GM10266 (cell line): ENCODE results near the gene AOC1.
A peak's percentile ranks its signal among the peaks of the same experiment; 100 is the strongest.

ENCODE experiments used
- DNase-seq: peaks from one replicate; pipeline ENCODE4 v3.0.0; 2012; ENCODE audit errors: extremely low spot score
- TF ChIP-seq, protein P1 (sequence below): IDR thresholded peaks from 2 replicates; pipeline ENCODE4 v1.5.1; 2012; ENCODE audit warnings: mild to moderate bottlenecking, low read depth; ENCODE audit not compliant: control insufficient read depth, insufficient read depth; ENCODE audit errors: missing control alignments

Gene AOC1

DNA sequence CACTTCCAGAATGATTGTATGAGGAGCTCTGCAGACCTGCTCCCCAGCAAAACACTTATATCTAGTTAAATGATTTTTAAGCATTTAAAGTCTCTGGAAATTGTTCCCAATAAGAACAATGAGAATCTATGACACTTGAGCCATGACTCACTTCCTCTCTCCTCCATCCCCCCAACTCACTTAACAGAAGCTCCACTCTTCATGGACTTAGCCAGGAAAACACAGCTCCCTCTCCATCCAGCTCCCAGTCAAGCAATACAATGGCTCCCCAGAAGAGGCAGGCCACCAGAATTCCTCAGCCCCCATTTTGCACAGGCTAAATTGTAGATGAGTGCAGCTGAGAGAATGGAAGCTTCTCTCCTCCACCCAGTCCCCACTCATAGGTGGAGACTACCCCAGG is 27.0 kb downstream of the AOC1 start:
- DNase-seq: peak; percentile 1
- TF ChIP-seq, protein P1, sequence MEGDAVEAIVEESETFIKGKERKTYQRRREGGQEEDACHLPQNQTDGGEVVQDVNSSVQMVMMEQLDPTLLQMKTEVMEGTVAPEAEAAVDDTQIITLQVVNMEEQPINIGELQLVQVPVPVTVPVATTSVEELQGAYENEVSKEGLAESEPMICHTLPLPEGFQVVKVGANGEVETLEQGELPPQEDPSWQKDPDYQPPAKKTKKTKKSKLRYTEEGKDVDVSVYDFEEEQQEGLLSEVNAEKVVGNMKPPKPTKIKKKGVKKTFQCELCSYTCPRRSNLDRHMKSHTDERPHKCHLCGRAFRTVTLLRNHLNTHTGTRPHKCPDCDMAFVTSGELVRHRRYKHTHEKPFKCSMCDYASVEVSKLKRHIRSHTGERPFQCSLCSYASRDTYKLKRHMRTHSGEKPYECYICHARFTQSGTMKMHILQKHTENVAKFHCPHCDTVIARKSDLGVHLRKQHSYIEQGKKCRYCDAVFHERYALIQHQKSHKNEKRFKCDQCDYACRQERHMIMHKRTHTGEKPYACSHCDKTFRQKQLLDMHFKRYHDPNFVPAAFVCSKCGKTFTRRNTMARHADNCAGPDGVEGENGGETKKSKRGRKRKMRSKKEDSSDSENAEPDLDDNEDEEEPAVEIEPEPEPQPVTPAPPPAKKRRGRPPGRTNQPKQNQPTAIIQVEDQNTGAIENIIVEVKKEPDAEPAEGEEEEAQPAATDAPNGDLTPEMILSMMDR: no peak

DNA sequence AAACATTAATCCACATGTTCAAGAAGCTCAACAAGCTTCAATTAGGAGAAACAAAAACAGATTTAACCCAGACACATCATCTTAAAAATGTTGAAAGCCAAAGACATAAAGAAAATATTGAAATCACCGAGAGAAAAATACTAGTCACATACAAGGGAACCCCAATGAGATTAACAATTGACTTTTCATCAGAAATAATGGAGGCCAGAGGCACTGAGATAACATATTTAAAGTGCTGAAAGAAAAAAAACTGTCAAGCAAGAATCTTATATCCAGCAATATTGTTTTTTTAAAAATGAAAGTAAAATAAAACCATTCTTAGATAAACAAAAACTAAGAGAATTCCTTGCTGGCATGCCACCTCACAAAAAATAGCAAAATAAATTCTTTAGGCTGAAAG is 28.9 kb downstream of the AOC1 start:
- no peak for DNase-seq
- TF ChIP-seq, protein P1: no peak

DNA sequence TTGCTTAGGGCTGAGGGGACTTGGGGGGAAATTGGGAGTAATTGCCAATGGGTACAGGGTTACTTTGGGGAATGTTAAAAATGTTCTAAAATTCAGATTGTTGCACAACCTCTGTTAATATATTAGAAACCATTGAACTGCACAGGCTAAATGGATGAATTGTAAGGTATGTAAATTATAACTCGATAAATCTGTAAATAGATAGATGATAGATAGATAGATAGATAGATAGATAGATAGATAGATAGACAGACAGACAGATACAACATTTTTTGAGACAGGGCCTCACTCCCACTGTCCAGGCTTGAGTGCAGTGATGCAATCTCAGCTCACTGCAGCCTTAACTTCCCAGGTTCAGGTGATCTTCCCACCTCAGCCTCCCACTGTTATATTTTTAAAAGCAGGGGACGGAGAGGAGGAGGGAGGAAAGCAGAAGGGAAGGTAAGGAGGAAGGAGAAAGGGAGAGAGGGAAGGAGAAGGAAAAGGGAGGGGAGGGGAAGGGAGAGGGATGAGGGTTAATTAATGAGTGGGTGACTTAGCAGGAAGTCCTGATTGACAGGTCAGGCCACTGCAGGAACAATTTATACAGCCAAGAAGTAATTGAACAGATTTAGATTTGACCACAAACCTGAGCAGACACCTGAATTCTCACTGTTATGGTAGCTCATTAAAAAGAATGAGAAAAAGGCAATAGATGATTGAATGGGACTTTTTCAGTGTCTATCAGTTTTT is 38.7 kb downstream of the AOC1 start:
- TF ChIP-seq, protein P1: no peak
- no peak for DNase-seq

DNA sequence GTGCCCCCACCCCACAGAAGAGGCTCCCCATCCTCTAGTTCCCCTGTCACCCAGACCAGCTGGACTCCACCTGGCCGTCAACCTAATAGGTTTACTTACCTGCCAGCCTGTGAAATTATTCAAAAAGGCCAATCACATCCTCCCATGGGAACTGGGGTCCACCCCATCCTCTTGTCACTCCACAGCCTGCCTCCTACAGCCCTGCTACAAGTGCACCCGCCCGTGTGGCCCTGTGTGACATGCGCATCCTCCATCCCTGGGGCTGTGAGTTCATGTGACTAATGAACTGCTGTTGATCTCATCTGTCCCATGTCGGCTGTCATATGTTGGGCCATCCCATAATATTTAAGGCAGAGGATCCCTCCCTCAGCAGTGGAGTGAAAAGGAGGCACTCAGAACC is 39.4 kb downstream of the AOC1 start:
- no peak for DNase-seq
- TF ChIP-seq, protein P1: no peak

DNA sequence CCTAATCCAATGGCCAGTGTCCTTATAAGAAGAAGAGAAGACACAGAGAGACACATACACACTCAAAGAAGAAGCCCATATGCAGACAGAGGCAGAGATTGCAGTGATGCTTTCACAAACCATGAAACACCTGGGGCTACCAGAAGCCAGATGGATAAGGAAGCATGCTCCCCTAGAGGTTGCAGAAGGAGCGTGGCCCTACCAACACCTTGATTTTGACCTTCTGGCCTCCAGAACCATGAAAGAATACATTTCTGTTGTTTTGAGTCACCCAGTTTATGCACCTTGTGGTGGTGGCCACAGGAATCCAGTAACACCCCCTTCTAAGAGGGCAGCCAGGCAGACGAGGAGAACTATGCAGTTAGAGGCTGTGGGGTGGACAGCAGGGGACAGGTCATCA is 43.5 kb downstream of the AOC1 start:
- TF ChIP-seq, protein P1: no peak
- DNase-seq: no peak

DNA sequence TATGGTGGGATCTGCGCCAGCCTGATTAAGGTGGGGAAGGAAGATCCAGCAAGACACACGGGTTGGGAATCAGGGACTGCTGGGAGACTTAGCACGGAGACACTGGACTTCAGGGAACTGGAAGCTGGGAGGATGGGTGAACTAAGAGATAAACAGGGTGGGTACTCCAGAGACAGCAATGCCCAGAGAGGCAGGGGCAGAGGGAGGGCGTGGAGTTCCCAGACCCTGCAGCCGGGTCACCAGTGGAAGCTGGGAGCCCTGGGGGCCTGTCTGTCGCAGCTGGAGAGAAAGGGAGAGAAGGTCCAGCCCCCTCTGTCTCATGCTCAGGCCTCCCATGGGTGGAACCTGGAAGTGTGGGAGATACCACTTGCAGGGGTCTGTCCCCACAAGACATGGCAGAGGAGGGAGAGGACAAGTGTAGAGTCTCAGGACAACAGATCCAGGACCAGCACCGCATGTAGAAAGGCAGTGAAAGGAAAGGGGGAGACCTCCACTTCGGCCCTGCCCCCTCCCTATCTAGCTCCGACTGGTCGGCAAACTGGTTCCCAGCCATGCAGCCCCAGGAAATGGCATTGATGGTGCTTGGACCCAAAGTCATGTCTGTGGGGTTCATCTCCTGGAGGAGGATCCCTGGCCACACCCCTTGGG is 44.4 kb downstream of the AOC1 start:
- DNase-seq: no peak
- TF ChIP-seq, protein P1: no peak
